ENCODE data around the gene SLC35G2. TPM values are rescaled to one million over a fixed set of nuclear protein-coding genes. Genes with fewer than 3 reads are reported as not detected.

The SLC35G2 gene
- total RNA-seq, 2 donors from 2014 or later = 4.6 to 8.2 TPM

Other genes starting within 250 kb of the SLC35G2 start
- 10 to 100 TPM; 25.3 to 27.9 TPM for gene STAG1, start 66.7 kb upstream of the SLC35G2 start, total RNA-seq
- gene NCK1, start 43.1 kb downstream of the SLC35G2 start, total RNA-seq = 10 to 100 TPM; 29.5 to 29.9 TPM
- under 1 TPM; 0.88 to 0.89 TPM for gene IL20RB, start 138.9 kb downstream of the SLC35G2 start, total RNA-seq